ENCODE measurements around the gene APOA5. TPM values are rescaled to one million over a fixed set of nuclear protein-coding genes. Genes with fewer than 3 reads are reported as not detected.

Gene APOA5
- total and polyA plus RNA-seq, 9 of the 15 experiments (the other 6 are each of a cell fraction or from before 2014, with no cell fraction given), result not detected

- TF ChIP-seq, protein P1, sequence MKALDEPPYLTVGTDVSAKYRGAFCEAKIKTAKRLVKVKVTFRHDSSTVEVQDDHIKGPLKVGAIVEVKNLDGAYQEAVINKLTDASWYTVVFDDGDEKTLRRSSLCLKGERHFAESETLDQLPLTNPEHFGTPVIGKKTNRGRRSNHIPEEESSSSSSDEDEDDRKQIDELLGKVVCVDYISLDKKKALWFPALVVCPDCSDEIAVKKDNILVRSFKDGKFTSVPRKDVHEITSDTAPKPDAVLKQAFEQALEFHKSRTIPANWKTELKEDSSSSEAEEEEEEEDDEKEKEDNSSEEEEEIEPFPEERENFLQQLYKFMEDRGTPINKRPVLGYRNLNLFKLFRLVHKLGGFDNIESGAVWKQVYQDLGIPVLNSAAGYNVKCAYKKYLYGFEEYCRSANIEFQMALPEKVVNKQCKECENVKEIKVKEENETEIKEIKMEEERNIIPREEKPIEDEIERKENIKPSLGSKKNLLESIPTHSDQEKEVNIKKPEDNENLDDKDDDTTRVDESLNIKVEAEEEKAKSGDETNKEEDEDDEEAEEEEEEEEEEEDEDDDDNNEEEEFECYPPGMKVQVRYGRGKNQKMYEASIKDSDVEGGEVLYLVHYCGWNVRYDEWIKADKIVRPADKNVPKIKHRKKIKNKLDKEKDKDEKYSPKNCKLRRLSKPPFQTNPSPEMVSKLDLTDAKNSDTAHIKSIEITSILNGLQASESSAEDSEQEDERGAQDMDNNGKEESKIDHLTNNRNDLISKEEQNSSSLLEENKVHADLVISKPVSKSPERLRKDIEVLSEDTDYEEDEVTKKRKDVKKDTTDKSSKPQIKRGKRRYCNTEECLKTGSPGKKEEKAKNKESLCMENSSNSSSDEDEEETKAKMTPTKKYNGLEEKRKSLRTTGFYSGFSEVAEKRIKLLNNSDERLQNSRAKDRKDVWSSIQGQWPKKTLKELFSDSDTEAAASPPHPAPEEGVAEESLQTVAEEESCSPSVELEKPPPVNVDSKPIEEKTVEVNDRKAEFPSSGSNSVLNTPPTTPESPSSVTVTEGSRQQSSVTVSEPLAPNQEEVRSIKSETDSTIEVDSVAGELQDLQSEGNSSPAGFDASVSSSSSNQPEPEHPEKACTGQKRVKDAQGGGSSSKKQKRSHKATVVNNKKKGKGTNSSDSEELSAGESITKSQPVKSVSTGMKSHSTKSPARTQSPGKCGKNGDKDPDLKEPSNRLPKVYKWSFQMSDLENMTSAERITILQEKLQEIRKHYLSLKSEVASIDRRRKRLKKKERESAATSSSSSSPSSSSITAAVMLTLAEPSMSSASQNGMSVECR (CRISPR knock-in tag; IDR thresholded peaks at IDR 0.05), result no peak
- no peak for TF ChIP-seq CREB3L1 (IDR thresholded peaks at IDR 0.05; ENCODE audit: borderline replicate concordance, low read depth)
- no peak for TF ChIP-seq SNAPC5 (CRISPR knock-in tag; IDR thresholded peaks at IDR 0.05)
- TF ChIP-seq PTTG1 (tag; IDR thresholded peaks at IDR 0.05; ENCODE audit: low read depth), result no peak
- TF ChIP-seq CAMTA2 (CRISPR knock-in tag; conservative IDR thresholded peaks at IDR 0.05), result no peak
- TF ChIP-seq ZNF655 (CRISPR knock-in tag; IDR thresholded peaks at IDR 0.05), result no peak
- TF ChIP-seq RFX5 (IDR thresholded peaks at IDR 0.05; ENCODE audit: low read depth, low read length), result no peak
- TF ChIP-seq, protein P2, sequence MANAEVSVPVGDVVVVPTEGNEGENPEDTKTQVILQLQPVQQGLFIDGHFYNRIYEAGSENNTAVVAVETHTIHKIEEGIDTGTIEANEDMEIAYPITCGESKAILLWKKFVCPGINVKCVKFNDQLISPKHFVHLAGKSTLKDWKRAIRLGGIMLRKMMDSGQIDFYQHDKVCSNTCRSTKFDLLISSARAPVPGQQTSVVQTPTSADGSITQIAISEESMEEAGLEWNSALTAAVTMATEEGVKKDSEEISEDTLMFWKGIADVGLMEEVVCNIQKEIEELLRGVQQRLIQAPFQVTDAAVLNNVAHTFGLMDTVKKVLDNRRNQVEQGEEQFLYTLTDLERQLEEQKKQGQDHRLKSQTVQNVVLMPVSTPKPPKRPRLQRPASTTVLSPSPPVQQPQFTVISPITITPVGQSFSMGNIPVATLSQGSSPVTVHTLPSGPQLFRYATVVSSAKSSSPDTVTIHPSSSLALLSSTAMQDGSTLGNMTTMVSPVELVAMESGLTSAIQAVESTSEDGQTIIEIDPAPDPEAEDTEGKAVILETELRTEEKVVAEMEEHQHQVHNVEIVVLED (CRISPR knock-in tag; IDR thresholded peaks at IDR 0.05), result no peak
- TF ChIP-seq, protein P3, sequence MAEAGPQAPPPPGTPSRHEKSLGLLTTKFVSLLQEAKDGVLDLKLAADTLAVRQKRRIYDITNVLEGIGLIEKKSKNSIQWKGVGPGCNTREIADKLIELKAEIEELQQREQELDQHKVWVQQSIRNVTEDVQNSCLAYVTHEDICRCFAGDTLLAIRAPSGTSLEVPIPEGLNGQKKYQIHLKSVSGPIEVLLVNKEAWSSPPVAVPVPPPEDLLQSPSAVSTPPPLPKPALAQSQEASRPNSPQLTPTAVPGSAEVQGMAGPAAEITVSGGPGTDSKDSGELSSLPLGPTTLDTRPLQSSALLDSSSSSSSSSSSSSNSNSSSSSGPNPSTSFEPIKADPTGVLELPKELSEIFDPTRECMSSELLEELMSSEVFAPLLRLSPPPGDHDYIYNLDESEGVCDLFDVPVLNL (CRISPR knock-in tag; IDR thresholded peaks at IDR 0.05; ENCODE audit: low read depth), result no peak
- no peak for TF ChIP-seq ZC3H11A (IDR thresholded peaks at IDR 0.05; ENCODE audit: low read depth, low read length)
- no peak for TF ChIP-seq GABPB1 (CRISPR knock-in tag; IDR thresholded peaks at IDR 0.05)
- peak; percentile 49; the same call in 1 of the 2 replicates for TF ChIP-seq CBFA2T2 (conservative IDR thresholded peaks at IDR 0.05)
- TF ChIP-seq HNRNPUL1 (IDR thresholded peaks at IDR 0.05; ENCODE audit: low read length), result no peak
- TF ChIP-seq HIVEP1 (CRISPR knock-in tag; IDR thresholded peaks at IDR 0.05), result no peak
- TF ChIP-seq FOXA3 (CRISPR knock-in tag; conservative IDR thresholded peaks at IDR 0.05 in 1 of 2, IDR thresholded peaks at IDR 0.05 in 1 of 2), result no peak
- no peak for TF ChIP-seq PHF20 (IDR thresholded peaks at IDR 0.05; ENCODE audit: partially characterized antibody)
- TF ChIP-seq PPARD (CRISPR knock-in tag; IDR thresholded peaks at IDR 0.05), result no peak
- no peak for TF ChIP-seq BMI1 (IDR thresholded peaks at IDR 0.05; ENCODE audit: low read length)
- TF ChIP-seq TRIM24 (IDR thresholded peaks at IDR 0.05), result no peak
Observed at GRCh38 chr11:116840746-116841296, 49.1 kb upstream of the APOA5 start (continued).

All from K562 (cell line).